ENCODE data around the gene TRAF3IP3. TPM values are rescaled to one million over a fixed set of nuclear protein-coding genes. Genes with fewer than 3 reads are reported as not detected.

Gene TRAF3IP3
- total and polyA plus RNA-seq, 2 donors (not counting 3 experiments of a cell fraction or from before 2014, with no cell fraction given), result not detected

- H3K36me3 ChIP-seq (ENCODE audit: control insufficient read depth in 2 of 2, extremely low read depth in 1 of 2, insufficient read depth in 2 of 2, low read length in 2 of 2), result peaks cover 7 to 35% of the 10 kb centered on the region in 2 experiments
- H3K27ac ChIP-seq (ENCODE audit: insufficient read depth, low read depth, low read length), result no peak overlapping the region
- ChIA-PET POLR2A (no interaction called here), CTCF (no interaction called here)
- no peak overlapping the region for H3K9ac ChIP-seq (replicated peaks; ENCODE audit: extremely low read depth, insufficient read depth, low read length)
- H3K4me3 ChIP-seq (replicated peaks in 1 of 3; ENCODE audit: insufficient read depth in 1 of 3, low read depth in 1 of 3, low read length in 3 of 3), result no peak overlapping the region
- H3K9me3 ChIP-seq (replicated peaks; ENCODE audit: control insufficient read depth, insufficient read depth, low read length), result no peaks in the 10 kb centered on the region
- FAIRE-seq (no peak), DNase-seq (ENCODE audit: low read depth, low spot score) (no peak)
- TF ChIP-seq FOS (IDR thresholded peaks at IDR 0.05; ENCODE audit: borderline replicate concordance, insufficient read depth, low read length) (no peak), POLR2A (IDR thresholded peaks at IDR 0.05; ENCODE audit: low read depth, low read length) (no peak), MAX (IDR thresholded peaks at IDR 0.05; ENCODE audit: insufficient read depth, insufficient read length) (no peak), GATA2 (IDR thresholded peaks at IDR 0.05; ENCODE audit: insufficient read depth, insufficient read length, low read depth, low read length) (no peak), MYC (IDR thresholded peaks at IDR 0.05; ENCODE audit: low read depth, low read length) (no peak), POLR2AphosphoS5 (IDR thresholded peaks at IDR 0.05; ENCODE audit: insufficient read depth, low read depth, low read length) (no peak), CTCF (IDR thresholded peaks at IDR 0.05; ENCODE audit: extremely low read depth in 1 of 2, insufficient read depth in 1 of 2, low read depth in 1 of 2, low read length in 2 of 2) (no peak), JUN (IDR thresholded peaks at IDR 0.05; ENCODE audit: borderline replicate concordance, insufficient read depth, insufficient read length, low read depth) (no peak), EZH2 (IDR thresholded peaks at IDR 0.05; ENCODE audit: borderline replicate concordance, low read depth, low read length, severe bottlenecking) (no peak)
- BruUV-seq (replicated peaks), result no TSS peak
- H3K27me3 ChIP-seq (ENCODE audit: control insufficient read depth in 2 of 2, insufficient read depth in 2 of 2, low read length in 2 of 2), result no peaks in the 10 kb centered on the region
- intact Hi-C loops (cut with micrococcal nuclease), result no loop called here
- no peaks in the 10 kb centered on the region for H3K79me2 ChIP-seq (ENCODE audit: control insufficient read depth, insufficient read depth, low read length)
- H4K20me1 ChIP-seq (replicated peaks; ENCODE audit: control insufficient read depth, extremely low read depth, insufficient read depth, low read length), result no peaks in the 10 kb centered on the region
- H3K9me1 ChIP-seq (replicated peaks; ENCODE audit: control insufficient read depth, extremely low read depth, insufficient read depth, low read length), result no peaks in the 10 kb centered on the region
- H3K4me2 ChIP-seq (ENCODE audit: insufficient read depth, low read length), result no peak overlapping the region
- H2AFZ ChIP-seq (ENCODE audit: low read depth, low read length), result no peak overlapping the region
- peaks cover 4% of the 10 kb centered on the region for H3K4me1 ChIP-seq (ENCODE audit: control insufficient read depth, extremely low read depth, insufficient read depth, low read length)
- dilution Hi-C loops (cut with MboI; ENCODE audit: extremely low pct_ligation_motif_present, low sequenced_read_pairs), result no loop called here
These were observed 33.4 kb downstream of the TRAF3IP3 start for GRCh38 chr1:209789245-209789644.
